Spleen (tissue), 7 donors: ENCODE measurements around the gene SSTR4.

ENCODE experiments used
- POLR2A ChIP-seq, 3 donors: fragments of 450-650 bp; IDR thresholded peaks; one replicate each; pipeline ENCODE4 v1.5.1; 2017; ENCODE audit warnings: antibody characterized with exemption in 3 of 3, mild to moderate bottlenecking in 1 of 3
- POLR2AphosphoS5 ChIP-seq, 3 donors: sonication (generic); formaldehyde crosslinking; IDR thresholded peaks; one replicate each; pipeline ENCODE4 v1.5.1; 2017; ENCODE audit warnings: antibody characterized with exemption in 3 of 3
- TF ChIP-seq, protein P1 (sequence below), 11 experiments: fragments of 200-600 bp in 7 of 11; fragments of 450-650 bp in 4 of 11; sonication (generic) in 4 of 11; IDR thresholded peaks in 8 of 11; conservative IDR thresholded peaks in 3 of 11; 1 replicate in 7 of 11; 2 replicates in 4 of 11; pipeline versions ENCODE4 v1.4.0 to v1.8.0; 2016 to 2021; ENCODE audit warnings: antibody characterized with exemption in 11 of 11, inconsistent platforms in 4 of 11, mild to moderate bottlenecking in 1 of 11
- donor health status: DM: no; HTN: no; CAD: no; lungs with moderate emphysema.
- donor health status: DM: no; HTN: no; CAD: no.
- donor health status: DM: no; HTN: no; CAD: no.

DNA sequence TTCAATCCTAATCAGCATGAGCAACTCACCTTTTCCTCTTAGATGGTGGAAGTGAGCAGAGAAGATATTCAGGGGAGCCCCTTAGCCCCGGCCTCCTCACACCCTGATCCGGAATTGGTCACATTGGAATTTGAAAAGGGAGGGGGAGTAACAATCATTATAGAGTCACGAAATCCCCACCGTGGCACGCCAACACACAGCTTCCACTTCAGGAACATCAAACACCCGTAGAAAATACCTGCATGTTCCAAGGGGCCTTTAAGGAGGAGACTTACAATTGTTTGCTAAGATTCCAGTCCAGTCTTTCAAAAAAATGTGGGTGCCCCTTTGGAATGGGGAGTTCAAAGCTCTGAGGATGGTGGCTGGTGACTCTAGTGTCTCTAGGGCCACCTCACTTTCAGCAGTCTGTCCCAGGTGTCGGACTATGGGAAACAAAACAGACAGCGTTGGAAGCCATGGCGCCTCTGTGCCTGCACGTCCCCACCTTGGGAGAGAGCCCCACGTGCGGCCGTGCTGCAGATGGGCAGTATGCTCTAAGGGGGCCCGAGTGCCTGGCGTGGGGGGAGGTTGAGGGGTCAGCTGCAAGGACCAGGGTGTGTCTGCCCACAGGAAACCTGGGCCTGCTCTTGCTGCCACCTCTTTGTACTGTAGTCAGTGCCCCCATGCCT, 48.6 kb downstream of the SSTR4 start:
- TF ChIP-seq, protein P1, sequence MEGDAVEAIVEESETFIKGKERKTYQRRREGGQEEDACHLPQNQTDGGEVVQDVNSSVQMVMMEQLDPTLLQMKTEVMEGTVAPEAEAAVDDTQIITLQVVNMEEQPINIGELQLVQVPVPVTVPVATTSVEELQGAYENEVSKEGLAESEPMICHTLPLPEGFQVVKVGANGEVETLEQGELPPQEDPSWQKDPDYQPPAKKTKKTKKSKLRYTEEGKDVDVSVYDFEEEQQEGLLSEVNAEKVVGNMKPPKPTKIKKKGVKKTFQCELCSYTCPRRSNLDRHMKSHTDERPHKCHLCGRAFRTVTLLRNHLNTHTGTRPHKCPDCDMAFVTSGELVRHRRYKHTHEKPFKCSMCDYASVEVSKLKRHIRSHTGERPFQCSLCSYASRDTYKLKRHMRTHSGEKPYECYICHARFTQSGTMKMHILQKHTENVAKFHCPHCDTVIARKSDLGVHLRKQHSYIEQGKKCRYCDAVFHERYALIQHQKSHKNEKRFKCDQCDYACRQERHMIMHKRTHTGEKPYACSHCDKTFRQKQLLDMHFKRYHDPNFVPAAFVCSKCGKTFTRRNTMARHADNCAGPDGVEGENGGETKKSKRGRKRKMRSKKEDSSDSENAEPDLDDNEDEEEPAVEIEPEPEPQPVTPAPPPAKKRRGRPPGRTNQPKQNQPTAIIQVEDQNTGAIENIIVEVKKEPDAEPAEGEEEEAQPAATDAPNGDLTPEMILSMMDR (IDR thresholded peaks at IDR 0.05 in 8 of 11, conservative IDR thresholded peaks at IDR 0.05 in 3 of 11), result no peak
- TF ChIP-seq POLR2A (IDR thresholded peaks at IDR 0.05) (no peak), POLR2AphosphoS5 (IDR thresholded peaks at IDR 0.05) (no peak)
